Smooth muscle cell (in vitro differentiated cells): ENCODE results near the gene MB21D2. TPM values are rescaled to one million over a fixed set of nuclear protein-coding genes. Genes with fewer than 3 reads are reported as not detected.

Experiments used
- DNase-seq: peaks from one replicate; lab custom pipeline; 2025; ENCODE audit not compliant: unreplicated experiment; lab: John Stamatoyannopoulos, UW
- H2AFZ ChIP-seq: fragments of 200-600 bp; sonication (generic); 2 replicates; pipeline ENCODE4 v1.6.0; 2016; ENCODE audit warnings: antibody characterized with exemption, low read depth, mild to moderate bottlenecking
- H3F3A ChIP-seq: fragments of 200-600 bp; sonication (generic); 2 replicates; pipeline ENCODE4 v1.6.0; 2017; ENCODE audit warnings: antibody characterized with exemption, low read depth
- H3K27ac ChIP-seq: fragments of 200-600 bp; sonication (generic); 2 replicates; pipeline ENCODE4 v1.5.1; 2016; ENCODE audit warnings: low read depth, mild to moderate bottlenecking
- H3K27me3 ChIP-seq: fragments of 200-600 bp; sonication (generic); 2 replicates; pipeline ENCODE4 v1.6.1; 2016; ENCODE audit warnings: low read depth, mild to moderate bottlenecking
- H3K36me3 ChIP-seq: fragments of 200-600 bp; sonication (generic); 2 replicates; pipeline ENCODE4 v1.5.1; 2016; ENCODE audit warnings: low read depth
- H3K4me1 ChIP-seq: fragments of 200-600 bp; sonication (generic); 2 replicates; pipeline ENCODE4 v1.5.1; 2016; ENCODE audit warnings: low read depth
- H3K4me2 ChIP-seq: fragments of 200-600 bp; sonication (generic); 2 replicates; pipeline ENCODE4 v1.6.0; 2016; ENCODE audit warnings: mild to moderate bottlenecking
- H3K4me3 ChIP-seq: fragments of 200-600 bp; sonication (generic); 2 replicates; pipeline ENCODE4 v1.5.1; 2016; ENCODE audit warnings: mild to moderate bottlenecking
- H3K79me2 ChIP-seq: fragments of 200-600 bp; sonication (generic); 2 replicates; pipeline ENCODE4 v1.6.0; 2016; ENCODE audit warnings: low read depth, mild to moderate bottlenecking
- H3K9ac ChIP-seq: fragments of 200-600 bp; sonication (generic); 2 replicates; pipeline ENCODE4 v1.6.0; 2016; ENCODE audit warnings: low read depth
- H3K9me3 ChIP-seq: fragments of 200-600 bp; sonication (generic); replicated peaks from 2 replicates; pipeline ENCODE4 v1.5.1; 2016; ENCODE audit warnings: low read depth
- H4K20me1 ChIP-seq: fragments of 200-600 bp; sonication (generic); 2 replicates; pipeline ENCODE4 v1.6.0; 2016; ENCODE audit warnings: low read depth
- WGBS: methylation state at CpG from one replicate; pipeline ENCODE4 v1.1.7; 2016; ENCODE audit warnings: low lambda C conversion rate; 5-methylcytosine and 5-hydroxymethylcytosine counted together
- polyA plus RNA-seq: library from polyadenylated mRNA; unstranded; fragments of >200 nt; fragmentation: Nextera tagmentation; extraction: Ambion mirVana; gene quantifications from 2 replicates; pipeline ENCODE4 v1.2.1, GENCODE V29; 2016
- total RNA-seq: library from RNA; depleted of rRNA; stranded (reverse); fragments of >200 nt; gene quantifications from 2 replicates; pipeline ENCODE4 v1.2.3, GENCODE V29; 2014
- TF ChIP-seq, protein P1 (sequence below): fragments of 200-600 bp; sonication (generic); IDR thresholded peaks from 2 replicates; pipeline ENCODE4 v1.5.1; 2017; ENCODE audit warnings: borderline replicate concordance, mild to moderate bottlenecking, antibody characterized with exemption; ENCODE audit not compliant: insufficient read depth, poor library complexity, severe bottlenecking

The MB21D2 gene
- total and polyA plus RNA-seq, 2 experiments from 2014 or later, result 5.2 to 17.1 TPM

GRCh38 chr3:192880313-192880712 is 37.3 kb downstream of the MB21D2 start:
- DNase-seq, result no peak
- no peak overlapping the region for H3K27ac ChIP-seq
- H3F3A ChIP-seq, result peaks cover 5% of the 10 kb centered on the region
- TF ChIP-seq, protein P1, sequence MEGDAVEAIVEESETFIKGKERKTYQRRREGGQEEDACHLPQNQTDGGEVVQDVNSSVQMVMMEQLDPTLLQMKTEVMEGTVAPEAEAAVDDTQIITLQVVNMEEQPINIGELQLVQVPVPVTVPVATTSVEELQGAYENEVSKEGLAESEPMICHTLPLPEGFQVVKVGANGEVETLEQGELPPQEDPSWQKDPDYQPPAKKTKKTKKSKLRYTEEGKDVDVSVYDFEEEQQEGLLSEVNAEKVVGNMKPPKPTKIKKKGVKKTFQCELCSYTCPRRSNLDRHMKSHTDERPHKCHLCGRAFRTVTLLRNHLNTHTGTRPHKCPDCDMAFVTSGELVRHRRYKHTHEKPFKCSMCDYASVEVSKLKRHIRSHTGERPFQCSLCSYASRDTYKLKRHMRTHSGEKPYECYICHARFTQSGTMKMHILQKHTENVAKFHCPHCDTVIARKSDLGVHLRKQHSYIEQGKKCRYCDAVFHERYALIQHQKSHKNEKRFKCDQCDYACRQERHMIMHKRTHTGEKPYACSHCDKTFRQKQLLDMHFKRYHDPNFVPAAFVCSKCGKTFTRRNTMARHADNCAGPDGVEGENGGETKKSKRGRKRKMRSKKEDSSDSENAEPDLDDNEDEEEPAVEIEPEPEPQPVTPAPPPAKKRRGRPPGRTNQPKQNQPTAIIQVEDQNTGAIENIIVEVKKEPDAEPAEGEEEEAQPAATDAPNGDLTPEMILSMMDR, result no peak
- no peak overlapping the region for H3K9ac ChIP-seq
- H3K4me2 ChIP-seq, result no peak overlapping the region
- no peak overlapping the region for H2AFZ ChIP-seq
- 83% methylated on average over 6 of the region's 6 CpGs for WGBS
- no peak overlapping the region for H3K4me3 ChIP-seq
- peaks cover 17% of the 10 kb centered on the region for H3K79me2 ChIP-seq
- peaks cover 14% of the 10 kb centered on the region for H4K20me1 ChIP-seq
- H3K9me3 ChIP-seq, result no peaks in the 10 kb centered on the region
- H3K36me3 ChIP-seq, result no peaks in the 10 kb centered on the region
- H3K27me3 ChIP-seq, result no peaks in the 10 kb centered on the region
- peaks cover 12% of the 10 kb centered on the region for H3K4me1 ChIP-seq

DNA sequence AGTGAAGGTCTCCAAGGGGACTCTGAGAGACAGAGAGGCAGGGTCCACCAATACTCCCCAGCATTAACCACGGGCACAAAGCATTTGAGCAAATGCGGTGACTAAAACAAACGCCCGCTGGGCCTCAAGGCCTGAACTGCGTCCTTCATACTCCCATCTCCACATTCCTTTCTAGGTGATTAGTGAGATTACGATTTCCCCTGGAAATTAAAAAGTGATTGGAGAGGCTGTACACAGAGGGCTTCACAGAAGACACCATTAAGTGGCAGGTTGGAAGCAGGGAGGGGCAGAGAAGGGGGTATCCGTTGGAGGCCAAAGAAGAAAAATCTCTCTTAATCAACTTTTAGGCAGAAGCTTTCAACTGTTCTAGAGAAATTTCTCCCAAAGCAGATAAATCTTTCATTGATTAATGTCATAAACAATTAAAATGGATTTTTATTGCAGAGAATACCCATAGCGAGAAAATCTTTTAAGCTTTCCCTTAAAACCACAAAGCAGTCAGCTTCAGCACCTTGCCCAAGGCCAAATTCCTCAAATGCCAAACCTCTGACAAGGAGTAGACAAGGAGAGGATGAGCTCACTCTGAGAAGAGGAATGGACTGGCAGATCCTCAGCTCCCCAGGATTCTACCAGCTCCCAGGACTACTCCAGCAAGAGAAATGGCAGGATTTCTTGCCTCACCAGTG is 38.2 kb downstream of the MB21D2 start:
- Histone ChIP-seq H3K9me3 (no peaks in the 10 kb centered on the region), H3K4me2 (no peak overlapping the region), H3K79me2 (peaks cover 15% of the 10 kb centered on the region), H3K36me3 (no peaks in the 10 kb centered on the region), H3K9ac (no peak overlapping the region), H3F3A (peaks cover 5% of the 10 kb centered on the region), H4K20me1 (peaks cover 14% of the 10 kb centered on the region), H3K4me3 (no peak overlapping the region), H3K4me1 (peaks cover 12% of the 10 kb centered on the region), H3K27ac (no peak overlapping the region), H2AFZ (no peak overlapping the region), H3K27me3 (no peaks in the 10 kb centered on the region)
- no peak for DNase-seq
- TF ChIP-seq, protein P1, result no peak
- WGBS, result 15% methylated on average over 8 of the region's 8 CpGs

GRCh38 chr3:192875971-192876565 is 41.6 kb downstream of the MB21D2 start:
- peaks cover 5% of the 10 kb centered on the region for H3F3A ChIP-seq
- 65% methylated on average over 3 of the region's 3 CpGs for WGBS
- H3K4me1 ChIP-seq, result peaks cover 6% of the 10 kb centered on the region
- peak overlapping the region; percentile 47 for H3K27ac ChIP-seq
- H3K9me3 ChIP-seq, result no peaks in the 10 kb centered on the region
- no peaks in the 10 kb centered on the region for H3K36me3 ChIP-seq
- no peak overlapping the region for H3K4me3 ChIP-seq
- DNase-seq, result no peak
- H3K79me2 ChIP-seq, result peaks cover 26% of the 10 kb centered on the region
- TF ChIP-seq, protein P1, result no peak
- no peaks in the 10 kb centered on the region for H3K27me3 ChIP-seq
- H3K4me2 ChIP-seq, result no peak overlapping the region
- no peak overlapping the region for H3K9ac ChIP-seq
- peaks cover 14% of the 10 kb centered on the region for H4K20me1 ChIP-seq
- no peak overlapping the region for H2AFZ ChIP-seq
